K562 (cell line): Measurements from ENCODE around the gene FAM117B. TPM values are rescaled to one million over a fixed set of nuclear protein-coding genes. Genes with fewer than 3 reads are reported as not detected.

Source experiments
- ATAC-seq: fragments of 200-7000 bp; cut with Tn5 transposase; 3 replicates; pipeline ENCODE4 v1.9.1; 2020; ENCODE audit warnings: moderate library complexity
- BruUV-seq: library from RNA; stranded (reverse); fragments of 400-500 nt; replicated peaks from 2 replicates; lab custom pipeline; 2021; lab: Mats Ljungman, UMichigan
- CTCF ChIA-PET: fragments of 300-600 bp; formaldehyde crosslinking; extraction: SDS; loops from one replicate; lab custom pipeline; 2021; ENCODE audit warnings: low intra/inter-chr PET ratio; lab: Yijun Ruan, JAX
- POLR2A ChIA-PET: fragments of 300-600, 350-650 bp; sonication (Branson Sonifier 250); formaldehyde crosslinking; extraction: SDS; loops from one replicate; lab custom pipeline; 2021; ENCODE audit warnings: antibody characterized with exemption, inconsistent platforms; lab: Yijun Ruan, JAX
- DNase-seq, 4 experiments: peaks; one replicate each; pipeline versions ENCODE4 v3.0.0 to v3.0.0-alpha.2; 2011 to 2018; ENCODE audit warnings: low spot score in 3 of 4, mixed read lengths in 3 of 4; ENCODE audit errors: extremely low read depth in 1 of 4
- FAIRE-seq: peaks from 2 replicates; lab custom pipeline; 2011; peaks lifted over from hg19 to GRCh38; lab: Jason Lieb, UNC
- H2AFZ ChIP-seq: 2 replicates; pipeline ENCODE4 v1.6.0; 2011; ENCODE audit warnings: low read depth, low read length, control low read depth, inconsistent platforms
- H3K27ac ChIP-seq: fragments of 200-600 bp; 3 replicates; pipeline ENCODE4 v1.8.0; 2011; ENCODE audit warnings: low read depth, mild to moderate bottlenecking, control low read depth, inconsistent platforms, low read length, moderate library complexity, mixed read lengths; ENCODE audit errors: extremely low read depth
- H3K27me3 ChIP-seq, 2 experiments: fragments of 300-600 bp in 1 of 2; 2 replicates in 1 of 2; 3 replicates in 1 of 2; pipeline versions ENCODE4 v1.6.0 to v1.8.0; 2011; ENCODE audit warnings: inconsistent platforms in 2 of 2, low read length in 2 of 2, mild to moderate bottlenecking in 1 of 2, mixed read lengths in 1 of 2, moderate library complexity in 1 of 2; ENCODE audit not compliant: control insufficient read depth in 2 of 2, insufficient read depth in 2 of 2
- H3K36me3 ChIP-seq: fragments of 300-600 bp; 3 replicates; pipeline ENCODE4 v1.8.0; 2011; ENCODE audit warnings: mild to moderate bottlenecking, low read length, inconsistent platforms; ENCODE audit not compliant: control insufficient read depth, insufficient read depth
- H3K4me1 ChIP-seq, 2 experiments: fragments of 200-600 bp in 1 of 2; replicated peaks in 1 of 2; 2 replicates in 1 of 2; 3 replicates in 1 of 2; pipeline versions ENCODE4 v1.5.1 to v1.8.0; 2011; ENCODE audit warnings: inconsistent platforms in 2 of 2, low read length in 2 of 2, mild to moderate bottlenecking in 1 of 2, mixed read lengths in 1 of 2, moderate library complexity in 1 of 2; ENCODE audit not compliant: control insufficient read depth in 2 of 2, insufficient read depth in 2 of 2
- H3K4me2 ChIP-seq: 2 replicates; pipeline ENCODE4 v1.6.1; 2011; ENCODE audit warnings: low read length, control low read depth, inconsistent platforms, mixed read lengths; ENCODE audit not compliant: insufficient read depth
- H3K4me3 ChIP-seq: fragments of 200-600 bp; sonication (generic), shearing (Covaris generic); 2 replicates; pipeline ENCODE4 v1.5.1; 2016; ENCODE audit warnings: control low read depth, inconsistent platforms
- H3K79me2 ChIP-seq: fragments of 200-600 bp; 3 replicates; pipeline ENCODE4 v1.8.0; 2011; ENCODE audit warnings: low read length, inconsistent platforms; ENCODE audit not compliant: control insufficient read depth, insufficient read depth
- H3K9ac ChIP-seq, 2 experiments: 2 replicates each; pipeline versions ENCODE4 v1.6.0 to v1.6.1; 2011; ENCODE audit warnings: low read depth in 2 of 2, low read length in 2 of 2, control low read depth in 1 of 2, inconsistent platforms in 1 of 2, mild to moderate bottlenecking in 1 of 2, mixed read lengths in 1 of 2; ENCODE audit not compliant: insufficient read depth in 1 of 2
- H3K9me1 ChIP-seq: one replicate; pipeline ENCODE4 v1.6.0; 2011; ENCODE audit warnings: inconsistent platforms, mild to moderate bottlenecking, low read length, moderate library complexity; ENCODE audit not compliant: control insufficient read depth, insufficient read depth
- H3K9me3 ChIP-seq: replicated peaks from 2 replicates; pipeline ENCODE4 v1.5.1; 2011; ENCODE audit warnings: low read depth, low read length, inconsistent platforms; ENCODE audit not compliant: control insufficient read depth, insufficient read depth
- H4K20me1 ChIP-seq: replicated peaks from 2 replicates; pipeline ENCODE4 v1.6.1; 2011; ENCODE audit warnings: low read length, inconsistent platforms, mixed read lengths; ENCODE audit not compliant: control insufficient read depth, insufficient read depth
- PTTG1 ChIP-seq: fragments of 450-650 bp; IDR thresholded peaks from 2 replicates; pipeline ENCODE4 v1.6.1; 2016; ENCODE audit warnings: low read depth, mild to moderate bottlenecking, missing genetic modification characterization, missing compliant biosample characterization
- STAT5B ChIP-seq: fragments of 250-450 bp; sonication (Bioruptor Pico); IDR thresholded peaks from 2 replicates; pipeline ENCODE4 v1.8.0; 2021; ENCODE audit warnings: mild to moderate bottlenecking, inconsistent platforms
- ZKSCAN1 ChIP-seq: fragments of 150-350 bp; IDR thresholded peaks from 2 replicates; pipeline ENCODE4 v1.6.1; 2016; ENCODE audit warnings: low read depth, low read length
- ZNF143 ChIP-seq: sonication (generic); formaldehyde crosslinking; IDR thresholded peaks from 2 replicates; pipeline ENCODE4 v1.9.0; 2022; ENCODE audit warnings: mild to moderate bottlenecking, missing genetic modification reagents
- ZNF24 ChIP-seq: fragments of 450-650 bp; IDR thresholded peaks from 2 replicates; pipeline ENCODE4 v1.6.1; 2016
- ZNF41 ChIP-seq: fragments of 250-450 bp; sonication (Bioruptor Pico); conservative IDR thresholded peaks from 2 replicates; pipeline ENCODE4 v1.4.0; 2020; ENCODE audit warnings: mild to moderate bottlenecking
- ZNF551 ChIP-seq: fragments of 250-450 bp; sonication (Bioruptor Pico); IDR thresholded peaks from 2 replicates; pipeline ENCODE4 v1.5.0; 2021; ENCODE audit warnings: mild to moderate bottlenecking, moderate library complexity
- ZNF586 ChIP-seq: fragments of 450-650 bp; formaldehyde crosslinking; conservative IDR thresholded peaks from 2 replicates; pipeline ENCODE4 v1.4.0; 2020; ENCODE audit warnings: mild to moderate bottlenecking, moderate library complexity
- WGBS: fragments of 100-300 bp; shearing (Covaris generic); methylation state at CpG from one replicate; pipeline ENCODE4 v1.1.6; 2016; ENCODE audit warnings: low coverage, mixed read lengths; ENCODE audit not compliant: insufficient coverage; ENCODE audit errors: missing lambda C conversion rate; 5-methylcytosine and 5-hydroxymethylcytosine counted together
- in situ Hi-C: fragments of 300-500 bp; cut with MboI; formaldehyde crosslinking; loops from 4 replicates; pipeline ENCODE4 v1.15.0; 2018; ENCODE audit warnings: inconsistent platforms, mixed read lengths
- intact Hi-C: fragments of 100-400 bp; cut with micrococcal nuclease; formaldehyde crosslinking; loops from 2 replicates; pipeline ENCODE4 v1.14.2; 2022
- polyA plus RNA-seq, 8 experiments: library from polyadenylated mRNA; depleted of rRNA in 4 of 8; stranded (reverse) in 5 of 8; unstranded in 3 of 8; fragments of >200 nt; fragmentation: Nextera tagmentation in 2 of 8; fragmentation: Illumina TruSeq in 1 of 8; extraction: Ambion mirVana in 2 of 8; extraction: Trizol in 1 of 8; gene quantifications; 2 replicates each; pipeline versions ENCODE4 v1.2.1 to v1.2.3, GENCODE V29; 2011 to 2014; ENCODE audit warnings: inconsistent platforms in 1 of 8, missing spikeins in 1 of 8
- total RNA-seq, 7 experiments: library from RNA; depleted of rRNA in 6 of 7; stranded (reverse); fragments of >200 nt in 6 of 7; fragmentation: Illumina TruSeq in 2 of 7; extraction: Trizol in 2 of 7; gene quantifications; 2 replicates each; pipeline versions ENCODE4 v1.2.1 to v1.2.3, GENCODE V29; 2011 to 2021; ENCODE audit warnings: low replicate concordance in 1 of 7
- TF ChIP-seq, protein P1 (sequence below): fragments of 250-450 bp; sonication (Bioruptor Pico); IDR thresholded peaks from 2 replicates; pipeline ENCODE4 v1.8.0; 2021; ENCODE audit warnings: moderate library complexity, mild to moderate bottlenecking, inconsistent platforms

Gene FAM117B
- total and polyA plus RNA-seq, 9 of the 15 experiments (the other 6 are each of a cell fraction or from before 2014, with no cell fraction given), result 1.6 to 5.2 (median 2.6) TPM

DNA sequence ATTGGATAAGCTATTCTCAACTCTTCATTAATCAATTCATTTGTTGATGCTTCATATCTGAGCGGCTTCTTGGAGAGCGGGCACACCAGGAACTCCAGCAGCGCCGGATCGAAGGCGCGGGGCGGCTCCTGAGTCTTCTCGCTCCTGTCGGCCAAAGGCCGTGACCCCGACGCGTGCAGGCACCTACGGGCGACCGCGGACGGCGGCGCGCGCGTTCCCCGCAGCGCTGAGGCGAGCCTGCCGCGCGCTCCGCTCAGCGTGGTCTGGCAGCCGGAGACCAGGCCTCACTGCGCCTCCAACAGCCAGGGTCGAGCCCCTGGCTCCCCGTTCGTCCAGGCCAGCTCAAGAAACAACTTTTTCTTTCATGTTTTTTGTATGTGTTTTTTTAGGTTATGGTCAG lies 139.3 kb downstream of the FAM117B start:
- DNase-seq, result no peak
- Histone ChIP-seq H3K79me2 (no peaks in the 10 kb centered on the region), H3K4me1 (no peaks in the 10 kb centered on the region), H3K9me1 (no peaks in the 10 kb centered on the region), H3K36me3 (0 out of 3 replicates have a peak, but pooled peaks cover 2% of the 10 kb centered on the region), H3K27me3 (no peaks in the 10 kb centered on the region), H2AFZ (no peak overlapping the region), H3K4me3 (no peak overlapping the region), H3K4me2 (no peak overlapping the region), H3K9me3 (no peaks in the 10 kb centered on the region)
- BruUV-seq, result no TSS peak
- in situ Hi-C loops, result no loop called here
- 96% methylated on average over 18 of the region's 37 CpGs for WGBS
- TF ChIP-seq, protein P1, sequence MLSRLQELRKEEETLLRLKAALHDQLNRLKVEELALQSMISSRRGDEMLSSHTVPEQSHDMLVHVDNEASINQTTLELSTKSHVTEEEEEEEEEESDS, result no peak
- TF ChIP-seq PTTG1 (tag), result no peak
- TF ChIP-seq STAT5B, result no peak
- TF ChIP-seq ZKSCAN1, result no peak
- TF ChIP-seq ZNF586 (CRISPR knock-in tag), result no peak
- no peak for TF ChIP-seq ZNF24
- no peak for TF ChIP-seq ZNF143
- no peak for TF ChIP-seq ZNF551 (CRISPR knock-in tag)
- TF ChIP-seq ZNF41 (CRISPR knock-in tag), result no peak
- TF ChIP-seq, all 486 proteins: peak for 0
- Histone ChIP-seq H3K27ac (no peak overlapping the region), H4K20me1 (no peaks in the 10 kb centered on the region), H3K9ac (no peak overlapping the region)
- ATAC-seq, result no peak
- no peak for FAIRE-seq
- POLR2A ChIA-PET, result interaction anchor here (0.6 kb wide), 1 partner anchor 178 kb away, joined by 4 read pairs; no protein-coding TSS in a partner anchor
- CTCF ChIA-PET, result no interaction called here
- intact Hi-C loops, result no loop called here
